HG03025 (cell line): ENCODE results near the gene HEXIM2.
A peak's percentile ranks its signal among the peaks of the same experiment; 100 is the strongest.
"Not testable (repeated sequence)": the region's sequence is repeated elsewhere in the genome, so short reads cannot be mapped to it uniquely, and the experiment has no call there.

ENCODE experiments used
- ATAC-seq: cut with Tn5 transposase; IDR thresholded peaks from one replicate; pipeline ENCODE4 v1.9.1; 2021; ENCODE audit warnings: mild to moderate bottlenecking, moderate library complexity; ENCODE audit not compliant: unreplicated experiment, low FRiP score

HEXIM2 gene

GRCh38 chr17:45161288-45162024 lies at the start of gene HEXIM2:
TSS of gene HEXIM2 (plus strand) at chr17:45161875. CDS start at chr17:45162794, 919 bp downstream.
- ATAC-seq: peak; percentile 89

GRCh38 chr17:45112559-45113423 lies 48.9 kb upstream of the HEXIM2 start:
- ATAC-seq: no peak

- no peak for ATAC-seq
Observed at GRCh38 chr17:45113424-45113754, 48.3 kb upstream of the HEXIM2 start.

- ATAC-seq: no peak
Observed at GRCh38 chr17:45114117-45114932, 47.4 kb upstream of the HEXIM2 start.

GRCh38 chr17:45115015-45115625 lies 46.6 kb upstream of the HEXIM2 start:
- ATAC-seq: no peak

- ATAC-seq: no peak
Observed at GRCh38 chr17:45115871-45116270, 45.8 kb upstream of the HEXIM2 start.

- ATAC-seq: no peak
Observed at GRCh38 chr17:45116434-45117016, 45.1 kb upstream of the HEXIM2 start.

- ATAC-seq: no peak
Observed at GRCh38 chr17:45117334-45117733, 44.3 kb upstream of the HEXIM2 start.

- no peak for ATAC-seq
Observed at GRCh38 chr17:45117848-45118646, 43.6 kb upstream of the HEXIM2 start.

- ATAC-seq: no peak
Observed at GRCh38 chr17:45118691-45119090, 43.0 kb upstream of the HEXIM2 start.

GRCh38 chr17:45119964-45120363 lies 41.7 kb upstream of the HEXIM2 start:
- ATAC-seq: no peak

GRCh38 chr17:45120558-45120957 lies 41.1 kb upstream of the HEXIM2 start:
- ATAC-seq: no peak

- ATAC-seq: no peak
Observed at GRCh38 chr17:45121055-45121454, 40.6 kb upstream of the HEXIM2 start.

GRCh38 chr17:45123076-45123770 lies 38.5 kb upstream of the HEXIM2 start:
- ATAC-seq: no peak

- ATAC-seq: no peak
Observed at GRCh38 chr17:45123930-45124796, 37.5 kb upstream of the HEXIM2 start.

GRCh38 chr17:45124797-45125122 lies 36.9 kb upstream of the HEXIM2 start:
- not testable (repeated sequence) for ATAC-seq

- ATAC-seq: no peak
Observed at GRCh38 chr17:45125509-45125908, 36.2 kb upstream of the HEXIM2 start.

- no peak for ATAC-seq
Observed at GRCh38 chr17:45127207-45127547, 34.5 kb upstream of the HEXIM2 start.
